Measurements from ENCODE around the gene MTHFD1. TPM values are rescaled to one million over a fixed set of nuclear protein-coding genes. Genes with fewer than 3 reads are reported as not detected.

Gene MTHFD1
- total and polyA plus RNA-seq, 2 donors from 2014 or later, result 73.0 to 76.1 TPM

DNA sequence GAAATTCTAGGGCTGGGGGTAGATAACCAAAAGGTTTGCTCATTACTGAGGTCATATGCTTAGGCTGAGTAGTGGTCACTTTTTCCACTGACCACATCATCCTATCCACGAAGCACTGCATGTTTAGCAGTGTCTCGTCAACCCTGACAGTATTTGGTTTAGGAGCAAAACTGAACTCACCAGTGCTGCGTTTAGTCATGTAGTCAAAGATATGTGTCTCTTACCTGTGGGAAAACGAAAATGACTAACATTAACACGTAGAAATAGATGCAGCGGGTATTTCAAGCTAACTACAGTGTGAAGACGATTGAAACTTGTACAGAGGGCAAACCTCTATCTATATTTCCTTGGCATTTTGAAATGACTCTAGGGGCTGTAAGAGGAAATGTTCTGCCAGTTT lies 34.6 kb downstream of the MTHFD1 start:
- H3K27ac ChIP-seq (ENCODE audit: low read depth in 2 of 2, low read length in 2 of 2), result no peak overlapping the region
- TF ChIP-seq, protein P1, sequence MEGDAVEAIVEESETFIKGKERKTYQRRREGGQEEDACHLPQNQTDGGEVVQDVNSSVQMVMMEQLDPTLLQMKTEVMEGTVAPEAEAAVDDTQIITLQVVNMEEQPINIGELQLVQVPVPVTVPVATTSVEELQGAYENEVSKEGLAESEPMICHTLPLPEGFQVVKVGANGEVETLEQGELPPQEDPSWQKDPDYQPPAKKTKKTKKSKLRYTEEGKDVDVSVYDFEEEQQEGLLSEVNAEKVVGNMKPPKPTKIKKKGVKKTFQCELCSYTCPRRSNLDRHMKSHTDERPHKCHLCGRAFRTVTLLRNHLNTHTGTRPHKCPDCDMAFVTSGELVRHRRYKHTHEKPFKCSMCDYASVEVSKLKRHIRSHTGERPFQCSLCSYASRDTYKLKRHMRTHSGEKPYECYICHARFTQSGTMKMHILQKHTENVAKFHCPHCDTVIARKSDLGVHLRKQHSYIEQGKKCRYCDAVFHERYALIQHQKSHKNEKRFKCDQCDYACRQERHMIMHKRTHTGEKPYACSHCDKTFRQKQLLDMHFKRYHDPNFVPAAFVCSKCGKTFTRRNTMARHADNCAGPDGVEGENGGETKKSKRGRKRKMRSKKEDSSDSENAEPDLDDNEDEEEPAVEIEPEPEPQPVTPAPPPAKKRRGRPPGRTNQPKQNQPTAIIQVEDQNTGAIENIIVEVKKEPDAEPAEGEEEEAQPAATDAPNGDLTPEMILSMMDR (IDR thresholded peaks at IDR 0.05; ENCODE audit: borderline replicate concordance, extremely low read depth, insufficient read depth), result no peak
- H3K9ac ChIP-seq (ENCODE audit: low read length in 3 of 3), result no peak overlapping the region
- no peaks in the 10 kb centered on the region for H3K27me3 ChIP-seq (ENCODE audit: control insufficient read depth, insufficient read depth, low read length)
- H3K9me3 ChIP-seq (ENCODE audit: control insufficient read depth in 2 of 3, insufficient read depth in 1 of 3, low read length in 3 of 3), result no peaks in the 10 kb centered on the region
- no peaks in the 10 kb centered on the region for H3K4me1 ChIP-seq (ENCODE audit: control insufficient read depth in 2 of 3, insufficient read depth in 2 of 3, low read depth in 1 of 3, low read length in 3 of 3)
- H3K36me3 ChIP-seq (ENCODE audit: control insufficient read depth in 2 of 3, insufficient read depth in 3 of 3, low read length in 3 of 3), result peaks cover 7 to 42% (median 36%) of the 10 kb centered on the region in 3 donors
- FAIRE-seq (no peak), DNase-seq (no peak)
- intact Hi-C loops (cut with DNase I), result no loop called here
- no peak overlapping the region for H3K4me3 ChIP-seq (ENCODE audit: low read length in 3 of 3)

DNA sequence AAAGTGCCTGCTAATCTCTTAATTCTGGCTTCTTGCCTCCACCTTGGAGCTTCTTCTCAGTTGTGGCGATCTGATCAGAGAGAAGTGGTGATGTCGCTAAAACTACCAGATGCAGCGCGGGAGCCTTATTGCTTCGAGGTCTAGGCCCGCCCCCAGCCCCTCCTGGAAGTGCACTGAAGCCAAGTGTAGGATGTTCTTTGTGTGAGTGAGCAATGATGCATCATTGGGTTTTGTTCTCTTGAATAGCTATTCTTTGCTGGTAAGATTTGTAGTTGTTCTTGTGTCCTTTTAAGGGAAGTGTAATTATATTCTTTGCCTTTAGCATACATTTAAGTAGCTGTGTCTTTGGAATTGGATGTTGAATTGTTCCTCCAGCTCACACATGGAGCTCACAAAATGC lies 35.8 kb downstream of the MTHFD1 start:
- no peaks in the 10 kb centered on the region for H3K27me3 ChIP-seq (ENCODE audit: control insufficient read depth, insufficient read depth, low read length)
- H3K27ac ChIP-seq (ENCODE audit: low read depth in 2 of 2, low read length in 2 of 2), result no peak overlapping the region
- no peak for DNase-seq
- intact Hi-C loops (cut with DNase I), result no loop called here
- no peak overlapping the region for H3K9ac ChIP-seq (ENCODE audit: low read length in 3 of 3)
- H3K4me1 ChIP-seq (ENCODE audit: control insufficient read depth in 2 of 3, insufficient read depth in 2 of 3, low read depth in 1 of 3, low read length in 3 of 3), result no peaks in the 10 kb centered on the region
- H3K4me3 ChIP-seq (ENCODE audit: low read length in 3 of 3), result no peak overlapping the region
- no peaks in the 10 kb centered on the region for H3K9me3 ChIP-seq (ENCODE audit: control insufficient read depth in 2 of 3, insufficient read depth in 1 of 3, low read length in 3 of 3)
- peaks cover 7 to 38% (median 33%) of the 10 kb centered on the region in 3 donors for H3K36me3 ChIP-seq (ENCODE audit: control insufficient read depth in 2 of 3, insufficient read depth in 3 of 3, low read length in 3 of 3)
- FAIRE-seq, result no peak
- TF ChIP-seq, protein P1 (IDR thresholded peaks at IDR 0.05; ENCODE audit: borderline replicate concordance, extremely low read depth, insufficient read depth), result no peak

DNA sequence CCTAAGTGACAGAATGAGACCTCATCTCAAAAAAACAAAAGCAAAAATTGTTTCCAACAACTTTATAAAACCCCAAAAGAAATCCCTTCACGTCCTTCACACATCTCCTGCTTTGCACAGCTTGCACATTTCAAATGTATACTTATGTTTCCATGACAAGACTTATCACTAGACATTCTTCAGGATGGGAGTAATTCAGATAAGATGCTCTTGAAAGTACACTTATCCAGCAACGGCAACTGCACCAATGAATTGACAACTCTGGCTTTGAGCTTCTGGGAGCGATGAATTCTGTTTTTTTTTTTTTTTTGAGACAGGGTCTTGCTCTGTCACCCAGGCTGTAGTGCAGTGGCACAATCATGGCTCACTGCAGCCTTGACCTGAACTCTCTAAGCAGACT lies 46.4 kb downstream of the MTHFD1 start:
- no peaks in the 10 kb centered on the region for H3K9me3 ChIP-seq (ENCODE audit: control insufficient read depth in 2 of 3, insufficient read depth in 1 of 3, low read length in 3 of 3)
- intact Hi-C loops (cut with DNase I), result no loop called here
- H3K4me1 ChIP-seq (ENCODE audit: control insufficient read depth in 2 of 3, insufficient read depth in 2 of 3, low read depth in 1 of 3, low read length in 3 of 3), result peaks cover 0 to 21% (median 0%) of the 10 kb centered on the region in 3 donors
- H3K9ac ChIP-seq (ENCODE audit: low read length in 3 of 3), result no peak overlapping the region
- DNase-seq (no peak), FAIRE-seq (no peak)
- H3K4me3 ChIP-seq (ENCODE audit: low read length in 3 of 3), result no peak overlapping the region
- no peak overlapping the region for H3K27ac ChIP-seq (ENCODE audit: low read depth in 2 of 2, low read length in 2 of 2)
- TF ChIP-seq, protein P1 (IDR thresholded peaks at IDR 0.05; ENCODE audit: borderline replicate concordance, extremely low read depth, insufficient read depth), result no peak
- no peaks in the 10 kb centered on the region for H3K27me3 ChIP-seq (ENCODE audit: control insufficient read depth, insufficient read depth, low read length)
- peaks cover 0 to 23% (median 7%) of the 10 kb centered on the region in 3 donors for H3K36me3 ChIP-seq (ENCODE audit: control insufficient read depth in 2 of 3, insufficient read depth in 3 of 3, low read length in 3 of 3)
